SK-N-SH treated with all-trans-retinoic acid at 6 μM for 48 hours (cell line): Measurements from ENCODE around the gene ABCG4.
A peak's percentile ranks its signal among the peaks of the same experiment; 100 is the strongest.

Experiments used
- ATAC-seq: fragments of 200-7000 bp; cut with Tn5 transposase; 3 replicates; pipeline ENCODE4 v1.9.1; 2020; ENCODE audit warnings: mild to moderate bottlenecking, moderate library complexity
- ARNTL ChIP-seq: fragments of 450-650 bp; formaldehyde crosslinking; IDR thresholded peaks from 2 replicates; pipeline ENCODE4 v1.5.0; 2020; ENCODE audit warnings: low read depth, mild to moderate bottlenecking, moderate library complexity, borderline replicate concordance
- BACH2 ChIP-seq: fragments of 250-450 bp; sonication (Bioruptor Pico); IDR thresholded peaks from 2 replicates; pipeline ENCODE4 v1.9.0; 2021; ENCODE audit warnings: mild to moderate bottlenecking, borderline replicate concordance
- CREB5 ChIP-seq: fragments of 250-450 bp; sonication (Bioruptor Pico); IDR thresholded peaks from 2 replicates; pipeline ENCODE4 v1.5.1; 2020; ENCODE audit warnings: low read depth, mild to moderate bottlenecking, moderate library complexity
- CSDC2 ChIP-seq: fragments of 250-450 bp; sonication (Bioruptor Pico); IDR thresholded peaks from 2 replicates; pipeline ENCODE4 v1.5.0; 2020; ENCODE audit warnings: mild to moderate bottlenecking, moderate library complexity
- CSRNP3 ChIP-seq: fragments of 250-450 bp; sonication (Bioruptor Pico); IDR thresholded peaks from 2 replicates; pipeline ENCODE4 v1.5.1; 2021; ENCODE audit warnings: mild to moderate bottlenecking, moderate library complexity
- ESRRG ChIP-seq: fragments of 250-450 bp; sonication (Bioruptor Pico); IDR thresholded peaks from 2 replicates; pipeline ENCODE4 v1.6.1; 2021; ENCODE audit warnings: mild to moderate bottlenecking
- GLIS3 ChIP-seq: fragments of 250-450 bp; sonication (Bioruptor Pico); IDR thresholded peaks from 2 replicates; pipeline ENCODE4 v1.5.0; 2020; ENCODE audit warnings: mild to moderate bottlenecking, moderate library complexity
- ISL1 ChIP-seq: fragments of 250-450 bp; sonication (Bioruptor Pico); IDR thresholded peaks from 2 replicates; pipeline ENCODE4 v2.1.2; 2022; ENCODE audit warnings: mild to moderate bottlenecking, moderate library complexity
- PATZ1 ChIP-seq: fragments of 250-450 bp; sonication (Bioruptor Pico); IDR thresholded peaks from 2 replicates; pipeline ENCODE4 v1.8.0; 2020; ENCODE audit warnings: mild to moderate bottlenecking, moderate library complexity, borderline replicate concordance
- POU6F1 ChIP-seq: fragments of 250-450 bp; sonication (Bioruptor Pico); IDR thresholded peaks from 2 replicates; pipeline ENCODE4 v1.8.0; 2021; ENCODE audit warnings: low read depth, mild to moderate bottlenecking, moderate library complexity, borderline replicate concordance
- PPARA ChIP-seq: fragments of 250-450 bp; sonication (Bioruptor Pico); IDR thresholded peaks from 2 replicates; pipeline ENCODE4 v1.5.0; 2020; ENCODE audit warnings: mild to moderate bottlenecking, borderline replicate concordance
- RARB ChIP-seq: fragments of 250-450 bp; sonication (Bioruptor Pico); IDR thresholded peaks from 2 replicates; pipeline ENCODE4 v1.8.0; 2021; ENCODE audit warnings: mild to moderate bottlenecking, moderate library complexity
- SNAI2 ChIP-seq: fragments of 250-450 bp; sonication (Bioruptor Pico); IDR thresholded peaks from 2 replicates; pipeline ENCODE4 v1.5.0; 2020; ENCODE audit warnings: mild to moderate bottlenecking, moderate library complexity
- TSHZ2 ChIP-seq: fragments of 250-450 bp; sonication (Bioruptor Pico); IDR thresholded peaks from 2 replicates; pipeline ENCODE4 v1.5.0; 2020; ENCODE audit warnings: mild to moderate bottlenecking, moderate library complexity
- ZC3H10 ChIP-seq: fragments of 250-450 bp; sonication (Bioruptor Pico); IDR thresholded peaks from 2 replicates; pipeline ENCODE4 v1.5.1; 2021; ENCODE audit warnings: mild to moderate bottlenecking, moderate library complexity
- ZNF565 ChIP-seq: fragments of 450-650 bp; formaldehyde crosslinking; conservative IDR thresholded peaks from 2 replicates; pipeline ENCODE4 v1.5.0; 2020; ENCODE audit warnings: low read depth, mild to moderate bottlenecking, moderate library complexity
- ZNF70 ChIP-seq: fragments of 450-650 bp; formaldehyde crosslinking; IDR thresholded peaks from 2 replicates; pipeline ENCODE4 v1.5.0; 2020; ENCODE audit warnings: mild to moderate bottlenecking, moderate library complexity
- ZNF8 ChIP-seq: fragments of 450-650 bp; formaldehyde crosslinking; IDR thresholded peaks from 2 replicates; pipeline ENCODE4 v1.5.0; 2020; ENCODE audit warnings: mild to moderate bottlenecking, moderate library complexity

The ABCG4 gene

GRCh38 chr11:119154178-119154577 lies 5.3 kb downstream of the ABCG4 start:
- ATAC-seq = no peak
- TF ChIP-seq ZNF70 (CRISPR knock-in tag) = no peak
- no peak for TF ChIP-seq ESRRG
- TF ChIP-seq RARB (CRISPR knock-in tag) = no peak
- TF ChIP-seq ZC3H10 (CRISPR knock-in tag) = no peak
- TF ChIP-seq CSDC2 = no peak
- TF ChIP-seq POU6F1 (CRISPR knock-in tag) = no peak
- no peak for TF ChIP-seq ARNTL (CRISPR knock-in tag)
- no peak for TF ChIP-seq SNAI2
- no peak for TF ChIP-seq TSHZ2 (CRISPR knock-in tag)
- TF ChIP-seq, all 23 proteins: peak for 0

GRCh38 chr11:119155733-119156492 lies 7.1 kb downstream of the ABCG4 start:
- no peak for TF ChIP-seq ZNF70 (CRISPR knock-in tag)
- no peak for TF ChIP-seq POU6F1 (CRISPR knock-in tag)
- no peak for TF ChIP-seq ARNTL (CRISPR knock-in tag)
- TF ChIP-seq PPARA = no peak
- TF ChIP-seq ISL1 (CRISPR knock-in tag) = no peak
- TF ChIP-seq BACH2 (CRISPR knock-in tag) = no peak
- no peak for TF ChIP-seq ZNF8
- TF ChIP-seq GLIS3 (CRISPR knock-in tag) = no peak
- ATAC-seq = peak; percentile 74

GRCh38 chr11:119156496-119156895 lies 7.6 kb downstream of the ABCG4 start:
- TF ChIP-seq CREB5 (CRISPR knock-in tag) (no peak), PATZ1 (CRISPR knock-in tag) (no peak), GLIS3 (CRISPR knock-in tag) (no peak), ZNF8 (no peak), ZC3H10 (CRISPR knock-in tag) (no peak), CSRNP3 (no peak), ZNF565 (CRISPR knock-in tag) (no peak), ZNF70 (CRISPR knock-in tag) (no peak), ISL1 (CRISPR knock-in tag) (no peak), CSDC2 (no peak)
- no peak for ATAC-seq
